Measurements from ENCODE around the gene TRAK1.

DNA sequence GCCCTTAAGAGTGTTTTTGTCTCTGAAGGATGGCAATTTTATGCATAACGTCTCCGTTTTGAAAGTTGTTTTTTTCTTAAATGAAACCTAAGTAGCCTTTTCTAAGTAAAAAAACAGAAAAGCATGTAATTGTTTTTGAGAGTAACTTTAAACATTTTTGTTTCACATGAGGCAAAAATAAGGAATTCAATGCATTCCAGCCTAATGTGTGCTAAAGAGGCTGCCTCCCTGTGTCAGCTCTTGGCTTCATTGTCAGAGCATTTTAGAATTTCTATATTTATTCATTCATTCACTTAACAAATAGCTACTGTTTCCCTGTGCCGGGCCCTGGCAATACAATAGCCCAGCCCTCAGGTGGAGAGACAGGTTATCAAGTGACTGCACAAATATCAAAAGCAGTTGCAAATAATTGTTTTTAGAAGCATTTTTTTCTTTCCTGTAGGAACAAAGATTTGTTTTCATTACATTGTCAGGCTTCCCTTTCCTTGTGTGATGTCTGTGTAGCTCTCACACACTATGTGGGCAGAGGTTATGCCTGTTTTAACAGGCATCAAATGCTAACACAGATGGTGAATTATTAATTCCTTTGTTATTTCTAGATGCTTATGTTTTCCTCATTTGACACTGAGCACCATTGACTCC, 93.0 kb downstream of the TRAK1 start:
- TF ChIP-seq, protein P1, sequence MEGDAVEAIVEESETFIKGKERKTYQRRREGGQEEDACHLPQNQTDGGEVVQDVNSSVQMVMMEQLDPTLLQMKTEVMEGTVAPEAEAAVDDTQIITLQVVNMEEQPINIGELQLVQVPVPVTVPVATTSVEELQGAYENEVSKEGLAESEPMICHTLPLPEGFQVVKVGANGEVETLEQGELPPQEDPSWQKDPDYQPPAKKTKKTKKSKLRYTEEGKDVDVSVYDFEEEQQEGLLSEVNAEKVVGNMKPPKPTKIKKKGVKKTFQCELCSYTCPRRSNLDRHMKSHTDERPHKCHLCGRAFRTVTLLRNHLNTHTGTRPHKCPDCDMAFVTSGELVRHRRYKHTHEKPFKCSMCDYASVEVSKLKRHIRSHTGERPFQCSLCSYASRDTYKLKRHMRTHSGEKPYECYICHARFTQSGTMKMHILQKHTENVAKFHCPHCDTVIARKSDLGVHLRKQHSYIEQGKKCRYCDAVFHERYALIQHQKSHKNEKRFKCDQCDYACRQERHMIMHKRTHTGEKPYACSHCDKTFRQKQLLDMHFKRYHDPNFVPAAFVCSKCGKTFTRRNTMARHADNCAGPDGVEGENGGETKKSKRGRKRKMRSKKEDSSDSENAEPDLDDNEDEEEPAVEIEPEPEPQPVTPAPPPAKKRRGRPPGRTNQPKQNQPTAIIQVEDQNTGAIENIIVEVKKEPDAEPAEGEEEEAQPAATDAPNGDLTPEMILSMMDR (optimal IDR thresholded peaks at IDR 0.05 in 1 of 3, IDR thresholded peaks at IDR 0.05 in 1 of 3, conservative IDR thresholded peaks at IDR 0.05 in 1 of 3; ENCODE audit: extremely low read depth in 1 of 3, insufficient read depth in 2 of 3, low read length in 3 of 3) = no peak
- TF ChIP-seq EZH2 (IDR thresholded peaks at IDR 0.05; ENCODE audit: low read length) = no peak
